Gastroesophageal sphincter (tissue), 3 donors: Measurements from ENCODE around the gene SH3GL3.

ENCODE experiments used
- EP300 ChIP-seq: sonication (generic); formaldehyde crosslinking; IDR thresholded peaks from one replicate; pipeline ENCODE4 v1.6.1; 2017; ENCODE audit warnings: antibody characterized with exemption, mild to moderate bottlenecking
- POLR2AphosphoS5 ChIP-seq: sonication (generic); formaldehyde crosslinking; IDR thresholded peaks from one replicate; pipeline ENCODE4 v1.6.1; 2017; ENCODE audit warnings: antibody characterized with exemption
- TF ChIP-seq, protein P1 (sequence below), 4 experiments: fragments of 200-600 bp in 2 of 4; fragments of 450-650 bp in 2 of 4; sonication (generic) in 1 of 4; IDR thresholded peaks; one replicate each; pipeline ENCODE4 v1.5.1; 2017 to 2019; ENCODE audit warnings: antibody characterized with exemption in 4 of 4, mild to moderate bottlenecking in 2 of 4, moderate library complexity in 2 of 4

DNA sequence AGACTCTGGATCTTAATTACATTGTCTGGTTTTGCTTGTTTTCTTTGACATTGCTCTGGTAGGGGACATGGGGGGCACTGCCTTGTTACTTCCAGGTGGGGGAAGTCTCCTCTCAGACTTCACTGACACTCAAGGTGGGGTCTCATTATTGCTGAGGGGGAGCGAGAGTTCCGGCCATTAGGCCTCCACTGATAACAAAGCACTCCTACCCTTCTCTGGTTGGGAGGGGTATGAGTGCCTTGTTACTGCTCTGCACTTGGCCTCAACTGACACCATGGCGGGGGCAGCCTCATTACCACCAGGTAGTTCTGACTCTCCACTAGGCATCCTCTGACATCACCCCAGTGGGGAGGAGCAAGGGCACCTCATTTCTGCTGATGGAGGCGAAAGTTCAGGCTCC, 25.7 kb downstream of the SH3GL3 start:
- TF ChIP-seq POLR2AphosphoS5 (no peak), EP300 (no peak)
- TF ChIP-seq, protein P1, sequence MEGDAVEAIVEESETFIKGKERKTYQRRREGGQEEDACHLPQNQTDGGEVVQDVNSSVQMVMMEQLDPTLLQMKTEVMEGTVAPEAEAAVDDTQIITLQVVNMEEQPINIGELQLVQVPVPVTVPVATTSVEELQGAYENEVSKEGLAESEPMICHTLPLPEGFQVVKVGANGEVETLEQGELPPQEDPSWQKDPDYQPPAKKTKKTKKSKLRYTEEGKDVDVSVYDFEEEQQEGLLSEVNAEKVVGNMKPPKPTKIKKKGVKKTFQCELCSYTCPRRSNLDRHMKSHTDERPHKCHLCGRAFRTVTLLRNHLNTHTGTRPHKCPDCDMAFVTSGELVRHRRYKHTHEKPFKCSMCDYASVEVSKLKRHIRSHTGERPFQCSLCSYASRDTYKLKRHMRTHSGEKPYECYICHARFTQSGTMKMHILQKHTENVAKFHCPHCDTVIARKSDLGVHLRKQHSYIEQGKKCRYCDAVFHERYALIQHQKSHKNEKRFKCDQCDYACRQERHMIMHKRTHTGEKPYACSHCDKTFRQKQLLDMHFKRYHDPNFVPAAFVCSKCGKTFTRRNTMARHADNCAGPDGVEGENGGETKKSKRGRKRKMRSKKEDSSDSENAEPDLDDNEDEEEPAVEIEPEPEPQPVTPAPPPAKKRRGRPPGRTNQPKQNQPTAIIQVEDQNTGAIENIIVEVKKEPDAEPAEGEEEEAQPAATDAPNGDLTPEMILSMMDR (IDR thresholded peaks at IDR 0.05) = no peak
